ENCODE measurements around the gene PRKCQ. TPM values are rescaled to one million over a fixed set of nuclear protein-coding genes. Genes with fewer than 3 reads are reported as not detected.

Gene PRKCQ
- 0.64 TPM for total RNA-seq

GRCh38 chr10:6579904-6580278, at the start of gene PRKCQ:
TSS of gene PRKCQ (minus strand) at chr10:6580276. CDS start at chr10:6515135, 65,141 bp downstream.
- ATAC-seq, result no peak

DNA sequence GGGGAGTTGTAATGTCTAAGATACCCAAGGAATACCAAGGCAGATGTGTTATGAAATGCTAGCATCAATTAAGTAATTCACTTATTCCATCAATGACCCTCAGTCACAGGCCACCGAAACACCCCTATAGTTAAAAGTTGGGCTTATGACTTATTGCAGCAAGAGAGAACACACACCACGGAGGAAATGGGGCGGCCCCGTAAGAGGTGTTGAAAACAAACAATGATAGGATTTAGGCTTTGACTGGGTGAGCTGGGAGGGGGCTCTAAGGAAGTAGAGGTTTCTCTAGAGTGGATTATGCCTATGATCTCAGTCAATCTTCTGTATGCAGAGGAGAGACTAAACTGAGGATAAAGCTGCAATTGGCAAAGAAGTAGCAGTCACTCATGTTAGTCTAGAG, 45.4 kb upstream of the PRKCQ start:
- no peak for ATAC-seq

GRCh38 chr10:6624392-6624791, 44.3 kb upstream of the PRKCQ start:
- ATAC-seq, result no peak

- no peak for ATAC-seq
Measured at GRCh38 chr10:6622921-6623320, 42.8 kb upstream of the PRKCQ start.

GRCh38 chr10:6621536-6621935, 41.5 kb upstream of the PRKCQ start:
- no peak for ATAC-seq

DNA sequence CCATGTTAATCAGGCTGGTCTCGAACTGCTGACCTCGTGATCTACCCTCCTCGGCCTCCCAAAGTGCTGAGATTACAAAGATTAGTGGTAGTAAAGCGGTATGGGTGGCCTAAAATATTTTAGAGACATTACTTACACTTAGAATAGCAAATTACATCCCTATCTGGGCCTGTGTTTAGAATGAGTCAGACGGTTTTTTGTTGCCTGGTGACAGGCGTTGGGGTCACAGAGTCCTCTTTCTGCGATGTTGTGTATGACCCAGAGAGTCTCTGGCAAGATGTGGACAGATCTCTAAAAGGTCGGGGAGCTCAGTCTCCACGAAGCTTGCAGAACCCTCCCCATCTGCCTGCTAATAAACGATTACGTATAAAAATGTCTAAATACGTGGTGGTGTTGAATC, 39.6 kb upstream of the PRKCQ start:
- no peak for ATAC-seq

GRCh38 chr10:6618340-6618739, 38.3 kb upstream of the PRKCQ start:
- no peak for ATAC-seq

GRCh38 chr10:6617309-6618076, 37.4 kb upstream of the PRKCQ start:
- ATAC-seq, result no peak

DNA sequence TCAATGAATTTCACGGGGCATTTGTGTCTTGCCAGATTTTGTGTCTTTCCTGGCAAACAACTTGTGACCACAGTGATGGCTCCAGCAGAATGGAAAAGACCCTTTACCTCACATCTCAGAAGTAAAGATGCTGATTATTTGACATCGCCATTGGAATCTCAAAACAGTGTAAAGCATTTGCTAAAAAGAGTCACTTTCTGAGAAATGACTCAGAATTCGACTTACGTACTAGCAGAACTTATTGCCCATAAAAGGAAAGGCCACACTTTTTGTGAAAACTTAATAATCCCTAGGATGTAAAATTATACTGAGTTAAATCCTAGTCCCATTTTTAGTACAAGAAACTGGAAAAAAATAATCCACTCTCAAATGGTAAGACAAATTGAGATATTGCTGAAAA, 35.9 kb upstream of the PRKCQ start:
- ATAC-seq, result no peak

- ATAC-seq, result no peak
Measured at GRCh38 chr10:6612371-6612770, 32.3 kb upstream of the PRKCQ start.

- no peak for ATAC-seq
Measured at GRCh38 chr10:6610647-6611046, 30.6 kb upstream of the PRKCQ start.

- ATAC-seq, result no peak
Measured at GRCh38 chr10:6609625-6610024, 29.5 kb upstream of the PRKCQ start.

DNA sequence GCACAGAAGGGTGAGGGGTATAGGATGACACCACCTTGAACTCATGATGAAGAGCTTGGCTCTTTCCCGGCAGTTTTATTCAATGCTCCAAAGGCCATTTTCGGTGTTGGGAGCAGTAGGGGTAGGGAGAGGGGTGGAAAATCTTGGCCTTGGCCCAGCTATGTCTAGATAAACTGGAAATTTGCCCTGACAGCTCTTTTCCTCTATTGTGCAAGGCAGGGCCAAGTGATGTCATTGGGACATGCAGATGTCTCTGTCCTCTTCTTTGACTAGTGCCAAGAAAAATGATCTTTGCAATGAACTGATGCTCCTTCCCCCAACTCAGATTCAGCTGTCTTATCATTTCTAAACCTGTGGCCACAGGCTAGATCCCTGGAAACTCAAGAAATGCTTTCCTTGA, 27.7 kb upstream of the PRKCQ start:
- no peak for ATAC-seq

DNA sequence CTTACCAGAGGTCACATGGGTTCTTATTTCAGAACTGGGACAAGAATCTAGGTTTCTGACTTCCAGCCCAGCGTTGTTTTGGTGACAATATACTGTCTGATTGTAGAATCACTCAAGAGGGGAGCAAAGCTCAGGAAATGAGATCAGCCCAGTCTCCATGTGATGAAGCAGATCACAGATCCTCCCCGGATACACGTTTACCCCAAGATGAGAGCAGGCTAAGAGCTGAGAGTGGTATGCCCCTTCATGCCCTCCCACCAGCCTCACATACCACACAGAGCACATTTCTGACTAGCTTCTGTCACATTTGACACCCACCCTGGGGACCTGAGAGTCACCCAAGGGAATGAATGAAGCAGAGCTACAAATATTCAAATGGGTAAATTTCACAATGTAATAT, 27.1 kb upstream of the PRKCQ start:
- ATAC-seq, result no peak

GRCh38 chr10:6603142-6604125, 23.4 kb upstream of the PRKCQ start:
- ATAC-seq, result no peak

DNA sequence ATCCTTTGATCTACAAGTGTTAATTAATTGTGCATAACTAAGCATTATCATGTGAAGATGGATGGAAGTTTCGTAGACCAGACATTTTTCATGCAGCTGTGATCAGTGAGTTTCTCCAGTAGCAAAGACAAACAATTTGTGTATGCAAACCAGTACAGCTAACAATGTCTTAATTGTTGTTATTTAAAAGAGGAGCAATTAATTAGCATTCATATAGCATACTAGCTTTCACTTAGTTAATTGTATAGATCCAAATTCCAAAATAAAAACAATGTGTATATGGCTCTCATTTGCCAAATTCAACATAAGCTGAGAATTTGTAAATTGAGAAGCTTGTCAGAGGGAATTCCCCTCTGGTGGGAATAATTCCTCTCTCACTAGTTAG, 22.6 kb upstream of the PRKCQ start:
- no peak for ATAC-seq

DNA sequence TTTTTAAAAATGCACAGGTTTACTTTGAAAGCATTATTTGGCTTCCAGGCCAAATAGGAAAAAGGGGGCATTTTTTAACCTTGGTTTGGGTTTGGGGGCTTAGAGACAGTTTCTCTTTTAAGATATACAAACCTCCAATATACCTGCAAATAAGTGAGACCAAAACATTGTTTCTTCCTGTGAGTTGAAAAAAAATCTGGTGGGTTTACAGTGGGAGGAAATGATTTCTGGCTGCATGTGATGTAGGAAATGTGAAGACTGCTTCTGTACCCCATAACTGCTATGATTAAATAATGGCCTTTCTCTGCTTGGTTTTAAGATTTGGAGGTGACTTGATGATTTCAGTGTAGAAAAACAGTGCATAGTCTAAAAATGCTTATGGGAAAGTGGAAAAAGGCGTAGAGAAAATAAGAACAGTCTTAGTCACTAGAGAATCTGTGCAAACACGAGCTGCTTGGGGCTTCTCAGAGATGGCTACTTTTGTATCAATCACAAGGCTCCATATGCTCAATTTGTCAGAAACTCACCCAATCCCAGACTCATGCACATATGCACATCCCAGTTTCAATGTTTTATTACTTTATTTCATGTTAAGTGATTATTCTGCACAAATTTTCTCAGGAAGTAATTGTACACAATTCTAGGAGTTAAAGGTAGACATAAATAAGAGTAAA, 22.1 kb upstream of the PRKCQ start:
- no peak for ATAC-seq

DNA sequence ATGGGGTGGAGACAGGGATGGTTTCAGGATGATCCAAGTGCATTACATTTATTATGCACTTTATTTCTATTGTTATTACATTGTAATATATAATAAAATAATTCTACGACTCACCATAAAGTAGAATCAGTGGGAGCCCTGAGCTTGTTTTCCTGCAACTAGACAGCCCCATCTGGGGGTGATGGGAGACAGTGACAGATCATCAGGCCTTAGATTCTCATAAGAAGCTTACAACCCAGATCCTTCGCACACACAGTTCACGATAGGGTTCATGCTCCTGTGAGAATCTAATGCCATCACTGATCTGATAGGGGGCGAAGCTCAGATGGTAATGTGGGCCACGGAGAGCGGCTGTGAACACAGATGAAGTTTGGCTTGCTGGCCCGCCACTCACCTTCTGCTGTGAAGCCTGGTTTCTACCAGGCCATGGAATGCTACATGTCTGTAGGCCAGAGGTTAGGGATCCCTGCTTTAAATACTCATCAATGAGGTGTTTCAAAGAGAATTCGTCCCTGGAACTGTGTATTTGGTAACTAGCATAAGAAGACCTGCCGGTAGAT, 21.2 kb upstream of the PRKCQ start:
- no peak for ATAC-seq

DNA sequence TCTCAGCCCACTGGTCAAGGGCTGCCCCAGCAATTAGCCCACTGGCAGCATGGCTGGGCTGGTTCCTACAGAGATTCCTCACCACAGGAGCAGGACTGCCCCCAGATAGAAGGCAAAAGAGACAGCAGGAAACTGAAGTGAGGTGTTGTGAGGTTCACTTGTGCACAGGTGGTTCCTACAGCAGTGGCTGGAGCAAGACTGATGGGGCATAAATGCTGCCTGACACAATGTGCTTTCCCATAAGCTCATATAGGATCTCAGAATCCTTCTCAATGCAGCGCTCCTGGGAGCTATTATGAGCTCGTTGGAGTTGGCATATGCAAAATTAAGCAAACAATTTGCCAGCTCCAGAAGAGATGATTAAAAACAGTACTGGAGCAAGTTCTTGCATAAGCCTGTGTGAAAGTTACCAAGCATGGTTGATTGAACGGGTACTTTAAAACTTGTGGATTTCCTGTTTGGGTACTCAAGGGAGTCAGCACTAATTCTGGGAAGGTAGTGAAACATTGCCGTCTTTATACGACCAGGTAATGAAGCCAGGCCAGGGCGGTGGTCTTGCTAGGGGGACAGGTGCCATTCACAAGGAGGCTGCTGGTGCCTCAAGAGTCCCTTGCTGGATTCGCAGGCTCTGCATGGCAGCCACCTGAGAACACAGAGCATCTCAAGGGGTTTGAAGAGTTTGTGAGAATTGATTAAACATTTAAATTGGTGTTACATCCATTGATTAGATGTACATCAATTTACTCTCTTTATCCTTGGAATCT, 20.3 kb upstream of the PRKCQ start:
- no peak for ATAC-seq

GRCh38 chr10:6598679-6599078, 18.6 kb upstream of the PRKCQ start:
- no peak for ATAC-seq

DNA sequence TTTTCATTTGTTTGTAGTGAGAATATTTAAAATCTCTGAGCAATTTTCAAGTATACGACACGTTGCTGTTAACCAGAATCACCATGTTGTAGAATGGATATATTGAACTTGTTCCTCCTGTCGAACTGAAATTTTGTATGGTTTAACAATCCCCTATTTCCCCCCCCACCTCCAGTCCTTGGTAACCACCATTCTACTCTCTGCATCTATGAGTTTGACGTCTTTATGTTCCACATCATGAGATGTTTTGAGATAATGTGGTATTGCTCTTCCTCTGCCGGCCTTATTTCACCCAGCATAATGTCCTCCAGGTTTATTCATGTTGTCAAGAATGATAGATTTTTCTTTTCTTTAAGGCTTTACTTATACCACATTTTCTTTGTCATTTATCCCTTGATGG, 17.4 kb upstream of the PRKCQ start:
- no peak for ATAC-seq

DNA sequence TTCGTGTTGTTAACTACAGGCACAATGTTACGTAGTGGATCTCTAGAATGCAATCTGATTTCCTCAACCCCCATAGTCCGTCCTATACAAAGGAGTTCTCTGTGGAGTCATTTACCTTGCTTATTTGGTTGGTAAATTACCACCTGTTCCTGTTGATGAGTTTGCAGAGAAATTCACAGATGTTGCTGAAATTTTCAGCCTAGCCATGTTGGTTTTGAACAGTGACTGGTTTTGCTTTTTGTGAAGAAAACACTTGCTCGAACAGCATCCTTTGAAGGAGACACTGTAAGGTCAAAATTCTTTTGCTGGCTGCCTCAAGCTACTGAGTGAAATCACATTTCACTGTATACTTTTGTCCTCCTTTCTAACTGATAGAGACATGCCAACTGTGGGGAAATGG, 15.4 kb upstream of the PRKCQ start:
- no peak for ATAC-seq
